ENCODE measurements around the gene AP1AR.
"Not testable (repeated sequence)": the region's sequence is repeated elsewhere in the genome, so short reads cannot be mapped to it uniquely, and the experiment has no call there.

The AP1AR gene

GRCh38 chr4:112309263-112309791 is 77.7 kb downstream of the AP1AR start:
- Mint-ChIP-seq H3K4me3 (peak overlapping the region; percentile 53), H3K4me1 (ENCODE audit: low read depth) (peaks cover 27% of the 10 kb centered on the region), H3K27ac (peak overlapping the region; percentile 24)
- not testable (repeated sequence) for H3K9me3 Mint-ChIP-seq; H3K27me3 Mint-ChIP-seq; H3K36me3 Mint-ChIP-seq (ENCODE audit: low read depth)

GRCh38 chr4:112311516-112311915 is 79.9 kb downstream of the AP1AR start:
- H3K4me3 Mint-ChIP-seq: no peak overlapping the region
- no peaks in the 10 kb centered on the region for H3K9me3 Mint-ChIP-seq
- H3K27ac Mint-ChIP-seq: no peak overlapping the region
- no peaks in the 10 kb centered on the region for H3K27me3 Mint-ChIP-seq
- peaks cover 6% of the 10 kb centered on the region for H3K36me3 Mint-ChIP-seq (ENCODE audit: low read depth)
- peaks cover 27% of the 10 kb centered on the region for H3K4me1 Mint-ChIP-seq (ENCODE audit: low read depth)

- Mint-ChIP-seq H3K27ac (peak overlapping the region; percentile 34), H3K27me3 (no peaks in the 10 kb centered on the region), H3K4me3 (no peak overlapping the region), H3K36me3 (ENCODE audit: low read depth) (peaks cover 14% of the 10 kb centered on the region), H3K9me3 (no peaks in the 10 kb centered on the region), H3K4me1 (ENCODE audit: low read depth) (peaks cover 22% of the 10 kb centered on the region)
Observed at GRCh38 chr4:112312610-112313239, 81.1 kb downstream of the AP1AR start.

- peaks cover 14% of the 10 kb centered on the region for H3K36me3 Mint-ChIP-seq (ENCODE audit: low read depth)
- peaks cover 3% of the 10 kb centered on the region for H3K4me1 Mint-ChIP-seq (ENCODE audit: low read depth)
- no peaks in the 10 kb centered on the region for H3K27me3 Mint-ChIP-seq
Observed at GRCh38 chr4:112315446-112315845, 83.9 kb downstream of the AP1AR start.

GRCh38 chr4:112316360-112316759 is 84.8 kb downstream of the AP1AR start:
- H3K27ac Mint-ChIP-seq: no peak overlapping the region
- peaks cover 4% of the 10 kb centered on the region for H3K4me1 Mint-ChIP-seq (ENCODE audit: low read depth)
- H3K9me3 Mint-ChIP-seq: no peaks in the 10 kb centered on the region
- no peaks in the 10 kb centered on the region for H3K27me3 Mint-ChIP-seq
- H3K4me3 Mint-ChIP-seq: no peak overlapping the region
- H3K36me3 Mint-ChIP-seq (ENCODE audit: low read depth): peaks cover 14% of the 10 kb centered on the region

More at GRCh38 chr4:112315446-112315845, 83.9 kb downstream of the AP1AR start:
- Mint-ChIP-seq H3K27ac (no peak overlapping the region), H3K4me3 (no peak overlapping the region), H3K9me3 (no peaks in the 10 kb centered on the region)

GRCh38 chr4:112318239-112319142 is 86.9 kb downstream of the AP1AR start:
- Mint-ChIP-seq H3K4me3 (no peak overlapping the region), H3K9me3 (no peaks in the 10 kb centered on the region), H3K4me1 (ENCODE audit: low read depth) (peaks cover 8% of the 10 kb centered on the region), H3K36me3 (ENCODE audit: low read depth) (peaks cover 14% of the 10 kb centered on the region), H3K27me3 (no peaks in the 10 kb centered on the region), H3K27ac (peak overlapping the region; percentile 17)

Data from stimulated activated naive CD8-positive, alpha-beta T cell treated with anti-CD3 and anti-CD28 coated beads, Interleukin-15, Interleukin-2, amounts not matched to agents 100 ng/mL and 50 ng/mL, for 24 hours (primary cell).